ENCODE data around the gene GUCY2D. TPM values are rescaled to one million over a fixed set of nuclear protein-coding genes. Genes with fewer than 3 reads are reported as not detected.

GUCY2D gene
- total RNA-seq, 1 donor from 2014 or later: not detected

- DNase-seq (ENCODE audit: low read depth): no peak
- TF ChIP-seq CTCF (conservative IDR thresholded peaks at IDR 0.05; ENCODE audit: low read depth, low read length): no peak
These were observed 20.2 kb upstream of the GUCY2D start for GRCh38 chr17:7982173-7982572.

GRCh38 chr17:7982666-7983065 is 19.7 kb upstream of the GUCY2D start:
- no peak overlapping the region for H3K4me3 ChIP-seq (ENCODE audit: low read depth, low read length)
- TF ChIP-seq CTCF (conservative IDR thresholded peaks at IDR 0.05; ENCODE audit: low read depth, low read length): peak; percentile 5
- no peak for DNase-seq (ENCODE audit: low read depth)

More at GRCh38 chr17:7982173-7982572, 20.2 kb upstream of the GUCY2D start:
- no peak overlapping the region for H3K4me3 ChIP-seq (ENCODE audit: low read depth, low read length)

- no peak for TF ChIP-seq CTCF (conservative IDR thresholded peaks at IDR 0.05; ENCODE audit: low read depth, low read length)
- DNase-seq (ENCODE audit: low read depth): no peak
- H3K4me3 ChIP-seq (ENCODE audit: low read depth, low read length): no peak overlapping the region
These were observed 17.5 kb upstream of the GUCY2D start for GRCh38 chr17:7984904-7985303.

- no peak overlapping the region for H3K4me3 ChIP-seq (ENCODE audit: low read depth, low read length)
- no peak for DNase-seq (ENCODE audit: low read depth)
- TF ChIP-seq CTCF (conservative IDR thresholded peaks at IDR 0.05; ENCODE audit: low read depth, low read length): no peak
These were observed 15.1 kb upstream of the GUCY2D start for GRCh38 chr17:7987112-7987893.

- no peak overlapping the region for H3K4me3 ChIP-seq (ENCODE audit: low read depth, low read length)
- TF ChIP-seq CTCF (conservative IDR thresholded peaks at IDR 0.05; ENCODE audit: low read depth, low read length): peak; percentile 67
- DNase-seq (ENCODE audit: low read depth): peak; percentile 48
These were observed 13.7 kb upstream of the GUCY2D start for GRCh38 chr17:7988750-7989178.

GRCh38 chr17:7989781-7990655 is 12.4 kb upstream of the GUCY2D start:
- TF ChIP-seq CTCF (conservative IDR thresholded peaks at IDR 0.05; ENCODE audit: low read depth, low read length): peak; percentile 90
- H3K4me3 ChIP-seq (ENCODE audit: low read depth, low read length): peak overlapping the region; percentile 67
- no peak for DNase-seq (ENCODE audit: low read depth)
